WTC11 (cell line): ENCODE data around the gene CDK17. TPM values are rescaled to one million over a fixed set of nuclear protein-coding genes. Genes with fewer than 3 reads are reported as not detected.

Experiments
- ATAC-seq: fragments of 200-7000 bp; cut with Tn5 transposase; 2 replicates; pipeline ENCODE4 v1.10.0; 2021; ENCODE audit warnings: mild to moderate bottlenecking, moderate library complexity
- CTCF ChIA-PET: fragments of 300-600 bp; sonication (Branson Sonifier 250); formaldehyde crosslinking; loops from one replicate; lab custom pipeline; 2021; ENCODE audit warnings: antibody characterized with exemption; lab: Charles Lee
- POLR2A ChIA-PET: fragments of 350-600 bp; sonication (Branson Sonifier 250); formaldehyde crosslinking; loops from one replicate; lab custom pipeline; 2021; ENCODE audit warnings: antibody characterized with exemption; lab: Charles Lee
- DNase-seq: peaks from one replicate; pipeline ENCODE4 v3.0.0; 2021; ENCODE audit warnings: low spot score
- H3K27ac Mint-ChIP-seq: 2 replicates; pipeline ENCODE4 v1.8.0; 2021; ENCODE audit warnings: mixed read lengths
- H3K27me3 Mint-ChIP-seq: 2 replicates; pipeline ENCODE4 v1.8.0; 2021; ENCODE audit warnings: low read depth, mild to moderate bottlenecking, moderate library complexity, mixed read lengths
- H3K36me3 Mint-ChIP-seq: 2 replicates; pipeline ENCODE4 v1.8.0; 2021; ENCODE audit warnings: mixed read lengths
- H3K4me1 Mint-ChIP-seq: 2 replicates; pipeline ENCODE4 v1.8.0; 2022; ENCODE audit warnings: mixed read lengths
- H3K4me3 Mint-ChIP-seq: 2 replicates; pipeline ENCODE4 v1.8.0; 2021; ENCODE audit warnings: mild to moderate bottlenecking, moderate library complexity, mixed read lengths
- H3K9me3 Mint-ChIP-seq: 2 replicates; pipeline ENCODE4 v1.8.0; 2021; ENCODE audit warnings: mixed read lengths
- ARID4B ChIP-seq: sonication (generic); formaldehyde crosslinking; IDR thresholded peaks from 2 replicates; pipeline ENCODE4 v1.8.0; 2023; ENCODE audit warnings: missing genetic modification reagents, mild to moderate bottlenecking, borderline replicate concordance
- ATF2 ChIP-seq: sonication (generic); formaldehyde crosslinking; IDR thresholded peaks from 2 replicates; pipeline ENCODE4 v1.8.1; 2022; ENCODE audit warnings: low read depth, missing genetic modification reagents, borderline replicate concordance
- CREM ChIP-seq: sonication (generic); formaldehyde crosslinking; IDR thresholded peaks from 2 replicates; pipeline ENCODE4 v1.8.1; 2022; ENCODE audit warnings: mild to moderate bottlenecking, missing genetic modification reagents, moderate library complexity
- E2F1 ChIP-seq: sonication (generic); formaldehyde crosslinking; IDR thresholded peaks from 2 replicates; pipeline ENCODE4 v1.8.0; 2022; ENCODE audit warnings: mild to moderate bottlenecking, missing genetic modification reagents
- ELF4 ChIP-seq: sonication (generic); formaldehyde crosslinking; IDR thresholded peaks from 2 replicates; pipeline ENCODE4 v1.8.1; 2022; ENCODE audit warnings: low read depth, mild to moderate bottlenecking, moderate library complexity, missing genetic modification reagents
- FOXP1 ChIP-seq: sonication (generic); formaldehyde crosslinking; IDR thresholded peaks from 2 replicates; pipeline ENCODE4 v1.8.0; 2022; ENCODE audit warnings: missing genetic modification reagents, mild to moderate bottlenecking, moderate library complexity, borderline replicate concordance
- HMGXB4 ChIP-seq: sonication (generic); formaldehyde crosslinking; IDR thresholded peaks from 2 replicates; pipeline ENCODE4 v1.8.1; 2023; ENCODE audit warnings: mild to moderate bottlenecking, moderate library complexity, missing genetic modification reagents
- IRF1 ChIP-seq: sonication (generic); formaldehyde crosslinking; IDR thresholded peaks from 2 replicates; pipeline ENCODE4 v1.8.0; 2023; ENCODE audit warnings: missing genetic modification reagents
- NFE2L1 ChIP-seq: sonication (generic); formaldehyde crosslinking; IDR thresholded peaks from 2 replicates; pipeline ENCODE4 v1.8.1; 2023; ENCODE audit warnings: missing genetic modification reagents
- NFYB ChIP-seq: sonication (generic); formaldehyde crosslinking; conservative IDR thresholded peaks from 2 replicates; pipeline ENCODE4 v1.8.0; 2022; ENCODE audit warnings: low read depth, missing genetic modification reagents
- NR3C1 ChIP-seq: sonication (generic); formaldehyde crosslinking; conservative IDR thresholded peaks from 2 replicates; pipeline ENCODE4 v1.8.1; 2023; ENCODE audit warnings: low read depth, mild to moderate bottlenecking, missing genetic modification reagents
- OVOL2 ChIP-seq: fragments of 250-450 bp; sonication (Bioruptor Pico); IDR thresholded peaks from 2 replicates; pipeline ENCODE4 v1.9.0; 2021; ENCODE audit warnings: mild to moderate bottlenecking, borderline replicate concordance
- PRRX2 ChIP-seq: fragments of 250-450 bp; sonication (Bioruptor Pico); IDR thresholded peaks from 2 replicates; pipeline ENCODE4 v1.8.0; 2021; ENCODE audit warnings: mild to moderate bottlenecking
- ZBTB21 ChIP-seq: sonication (generic); formaldehyde crosslinking; IDR thresholded peaks from 2 replicates; pipeline ENCODE4 v1.8.1; 2023; ENCODE audit warnings: mild to moderate bottlenecking, missing genetic modification reagents, borderline replicate concordance
- ZNF423 ChIP-seq: fragments of 250-450 bp; sonication (Bioruptor Pico); IDR thresholded peaks from 2 replicates; pipeline ENCODE4 v2.1.2; 2022; ENCODE audit warnings: mild to moderate bottlenecking, moderate library complexity
- ZNF532 ChIP-seq: fragments of 250-450 bp; sonication (Bioruptor Pico); IDR thresholded peaks from 2 replicates; pipeline ENCODE4 v1.9.0; 2021; ENCODE audit warnings: mild to moderate bottlenecking, borderline replicate concordance
- total RNA-seq: library from RNA; stranded (reverse); gene quantifications from 3 replicates; pipeline ENCODE4 v1.2.3, GENCODE V29; 2021

Gene CDK17
- total RNA-seq, 1 experiment from 2014 or later, result 20.0 TPM

- no peak overlapping the region for H3K4me3 Mint-ChIP-seq
- DNase-seq (no peak), ATAC-seq (no peak)
- POLR2A ChIA-PET, result no interaction called here
- H3K36me3 Mint-ChIP-seq, result no peaks in the 10 kb centered on the region
- no peak for TF ChIP-seq IRF1 (CRISPR knock-in tag)
- TF ChIP-seq FOXP1 (CRISPR knock-in tag), result no peak
- no peak for TF ChIP-seq ELF4 (CRISPR knock-in tag)
- TF ChIP-seq ZBTB21, result no peak
- TF ChIP-seq ZNF532, result no peak
- no peak for TF ChIP-seq ARID4B (CRISPR knock-in tag)
- no peak for TF ChIP-seq CREM (CRISPR knock-in tag)
- TF ChIP-seq PRRX2 (CRISPR knock-in tag), result no peak
- no peak for TF ChIP-seq ATF2 (CRISPR knock-in tag)
- no peak for TF ChIP-seq ZNF423 (CRISPR knock-in tag)
- TF ChIP-seq OVOL2 (CRISPR knock-in tag), result no peak
- no peak for TF ChIP-seq HMGXB4 (CRISPR knock-in tag)
- TF ChIP-seq E2F1 (CRISPR knock-in tag), result no peak
- no peak for TF ChIP-seq NR3C1 (CRISPR knock-in tag)
- no peak for TF ChIP-seq NFE2L1 (CRISPR knock-in tag)
- TF ChIP-seq NFYB (CRISPR knock-in tag), result no peak
- CTCF ChIA-PET, result no interaction called here
- H3K27ac Mint-ChIP-seq, result no peak overlapping the region
- H3K27me3 Mint-ChIP-seq, result no peaks in the 10 kb centered on the region
- no peaks in the 10 kb centered on the region for H3K9me3 Mint-ChIP-seq
- peaks cover 7% of the 10 kb centered on the region; the same call in 1 of the 2 replicates for H3K4me1 Mint-ChIP-seq
Observed at GRCh38 chr12:96240656-96241055, 159.6 kb downstream of the CDK17 start.
